Parathyroid adenoma (tissue), 2 donors: Measurements from ENCODE around the gene SRGAP2B.
"Not testable (repeated sequence)": the region's sequence is repeated elsewhere in the genome, so short reads cannot be mapped to it uniquely, and the experiment has no call there.

Experiments used
- H2AFZ ChIP-seq: fragments of 300-600 bp; sonication (generic); one replicate; pipeline ENCODE4 v1.7.0; 2017; ENCODE audit warnings: antibody characterized with exemption, mild to moderate bottlenecking
- H3K27ac ChIP-seq: fragments of 300-600 bp; sonication (generic); one replicate; pipeline ENCODE4 v1.7.0; 2017
- H3K27me3 ChIP-seq: fragments of 300-600 bp; sonication (generic); one replicate; pipeline ENCODE4 v1.7.0; 2017; ENCODE audit warnings: low read length; ENCODE audit not compliant: control insufficient read depth, insufficient read depth
- H3K36me3 ChIP-seq: fragments of 300-600 bp; sonication (generic); one replicate; pipeline ENCODE4 v1.7.0; 2017; ENCODE audit warnings: low read length; ENCODE audit not compliant: control insufficient read depth, insufficient read depth
- H3K4me1 ChIP-seq: fragments of 300-600 bp; sonication (generic); one replicate; pipeline ENCODE4 v1.7.0; 2017; ENCODE audit warnings: control low read depth
- H3K4me2 ChIP-seq: fragments of 300-600 bp; sonication (generic); one replicate; pipeline ENCODE4 v1.7.0; 2017; ENCODE audit warnings: low read length
- H3K4me3 ChIP-seq: fragments of 300-600 bp; sonication (generic); one replicate; pipeline ENCODE4 v1.7.0; 2017; ENCODE audit warnings: low read depth, low read length
- H3K79me2 ChIP-seq: fragments of 300-600 bp; sonication (generic); one replicate; pipeline ENCODE4 v1.7.0; 2017; ENCODE audit warnings: control low read depth
- H3K9ac ChIP-seq: fragments of 300-600 bp; sonication (generic); one replicate; pipeline ENCODE4 v1.7.0; 2017; ENCODE audit warnings: mild to moderate bottlenecking
- H3K9me3 ChIP-seq: fragments of 300-600 bp; sonication (generic); one replicate; pipeline ENCODE4 v1.7.0; 2017; ENCODE audit warnings: low read length; ENCODE audit not compliant: control insufficient read depth
- donor health status: primary hyperparathyroidism.

SRGAP2B gene

GRCh38 chr1:145080193-145080592, 14.9 kb downstream of the SRGAP2B start:
- H3K79me2 ChIP-seq, H3K4me3 ChIP-seq, H3K4me2 ChIP-seq, H3K27me3 ChIP-seq, H3K9ac ChIP-seq, H3K36me3 ChIP-seq, H2AFZ ChIP-seq, H3K27ac ChIP-seq, H3K9me3 ChIP-seq, H3K4me1 ChIP-seq: not testable (repeated sequence)

- not testable (repeated sequence) for H3K27me3 ChIP-seq, H3K4me2 ChIP-seq, H3K4me3 ChIP-seq, H3K9me3 ChIP-seq, H3K4me1 ChIP-seq, H3K9ac ChIP-seq, H3K79me2 ChIP-seq, H3K36me3 ChIP-seq, H2AFZ ChIP-seq, H3K27ac ChIP-seq
These were observed 15.4 kb downstream of the SRGAP2B start for GRCh38 chr1:145079737-145080136.

GRCh38 chr1:145078787-145079370, 16.2 kb downstream of the SRGAP2B start:
- not testable (repeated sequence) for H3K4me1 ChIP-seq, H3K4me3 ChIP-seq, H3K9me3 ChIP-seq, H2AFZ ChIP-seq, H3K79me2 ChIP-seq, H3K27me3 ChIP-seq, H3K9ac ChIP-seq, H3K27ac ChIP-seq, H3K36me3 ChIP-seq, H3K4me2 ChIP-seq

GRCh38 chr1:145077872-145078786, 17.0 kb downstream of the SRGAP2B start:
- not testable (repeated sequence) for H3K4me2 ChIP-seq, H3K27me3 ChIP-seq, H3K27ac ChIP-seq, H3K4me3 ChIP-seq, H3K9ac ChIP-seq, H3K79me2 ChIP-seq, H3K36me3 ChIP-seq, H3K9me3 ChIP-seq, H2AFZ ChIP-seq, H3K4me1 ChIP-seq

- not testable (repeated sequence) for H2AFZ ChIP-seq, H3K27ac ChIP-seq, H3K36me3 ChIP-seq, H3K4me1 ChIP-seq, H3K9ac ChIP-seq, H3K4me2 ChIP-seq, H3K4me3 ChIP-seq, H3K27me3 ChIP-seq, H3K9me3 ChIP-seq, H3K79me2 ChIP-seq
These were observed 18.3 kb downstream of the SRGAP2B start for GRCh38 chr1:145076877-145077276.

GRCh38 chr1:145074021-145074559, 21.0 kb downstream of the SRGAP2B start:
- H3K36me3 ChIP-seq, H3K4me1 ChIP-seq, H3K79me2 ChIP-seq: not testable (repeated sequence)

GRCh38 chr1:145071569-145071968, 23.6 kb downstream of the SRGAP2B start:
- not testable (repeated sequence) for H3K4me3 ChIP-seq, H3K27ac ChIP-seq, H3K9ac ChIP-seq, H3K9me3 ChIP-seq, H3K4me1 ChIP-seq, H3K4me2 ChIP-seq, H3K27me3 ChIP-seq, H3K79me2 ChIP-seq, H3K36me3 ChIP-seq, H2AFZ ChIP-seq

More at GRCh38 chr1:145074021-145074559, 21.0 kb downstream of the SRGAP2B start:
- H3K27ac ChIP-seq, H3K9me3 ChIP-seq, H3K9ac ChIP-seq, H3K27me3 ChIP-seq, H2AFZ ChIP-seq, H3K4me2 ChIP-seq, H3K4me3 ChIP-seq: not testable (repeated sequence)

- not testable (repeated sequence) for H3K4me3 ChIP-seq, H3K36me3 ChIP-seq, H3K4me2 ChIP-seq, H2AFZ ChIP-seq, H3K79me2 ChIP-seq, H3K9me3 ChIP-seq, H3K4me1 ChIP-seq, H3K9ac ChIP-seq, H3K27ac ChIP-seq, H3K27me3 ChIP-seq
These were observed 28.6 kb downstream of the SRGAP2B start for GRCh38 chr1:145066486-145066885.

- not testable (repeated sequence) for H3K27ac ChIP-seq, H3K9ac ChIP-seq, H3K4me1 ChIP-seq, H3K4me2 ChIP-seq, H3K79me2 ChIP-seq, H3K9me3 ChIP-seq, H3K4me3 ChIP-seq, H3K27me3 ChIP-seq, H2AFZ ChIP-seq, H3K36me3 ChIP-seq
These were observed 29.8 kb downstream of the SRGAP2B start for GRCh38 chr1:145065194-145065826.

- not testable (repeated sequence) for H3K79me2 ChIP-seq, H3K27me3 ChIP-seq, H3K4me3 ChIP-seq, H3K4me1 ChIP-seq, H3K4me2 ChIP-seq, H3K27ac ChIP-seq, H2AFZ ChIP-seq, H3K9me3 ChIP-seq, H3K9ac ChIP-seq, H3K36me3 ChIP-seq
These were observed 31.0 kb downstream of the SRGAP2B start for GRCh38 chr1:145063941-145064648.
